GM23248 (cell line): ENCODE results near the gene TMEM236.

Source experiments
- EZH2 ChIP-seq: fragments of 200-600 bp; sonication (generic); IDR thresholded peaks from 2 replicates; pipeline ENCODE4 v1.6.1; 2018; ENCODE audit warnings: antibody characterized with exemption, mild to moderate bottlenecking; ENCODE audit not compliant: insufficient read depth, poor library complexity, severe bottlenecking
- EZH2phosphoT487 ChIP-seq: fragments of 200-600 bp; sonication (generic); IDR thresholded peaks from 2 replicates; pipeline ENCODE4 v1.6.1; 2018; ENCODE audit warnings: antibody characterized with exemption, moderate library complexity, mild to moderate bottlenecking, low read depth; ENCODE audit not compliant: insufficient read depth

- no peak for TF ChIP-seq EZH2
- TF ChIP-seq EZH2phosphoT487 = no peak
Observed at GRCh38 chr10:17838080-17838648, 86.2 kb downstream of the TMEM236 start.
